Stimulated activated CD4-positive, alpha-beta T cell treated with anti-CD3 and anti-CD28 coated beads, Interleukin-12 subunit alpha, Interleukin-12 subunit beta, amount 100 ng/mL, for 24 hours (primary cell): ENCODE data around the gene LSAMP.

Source experiments
- DNase-seq, 2 experiments: peaks; one replicate each; pipeline ENCODE4 v3.0.0-alpha.2; 2020; ENCODE audit warnings: low read depth in 2 of 2

LSAMP gene

DNA sequence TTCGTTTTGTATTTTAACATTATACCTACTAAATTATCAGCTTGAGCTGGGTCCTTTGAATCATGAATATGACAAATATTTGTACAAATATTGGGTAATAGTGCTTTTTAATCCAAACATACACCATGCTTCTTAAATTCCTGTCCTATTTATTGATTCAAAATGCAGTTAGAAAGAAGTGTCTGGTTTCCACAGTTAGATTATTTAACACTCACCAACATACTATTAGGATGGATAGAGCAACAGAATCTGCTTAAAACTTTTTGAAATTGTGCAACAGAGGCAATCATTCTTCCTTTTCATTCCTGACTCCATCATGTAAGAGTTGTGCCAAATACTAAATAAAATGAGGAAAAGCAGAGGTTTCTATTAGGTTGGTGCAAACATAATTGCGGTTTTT lies 281.2 kb downstream of the LSAMP start:
- no peak for DNase-seq

GRCh38 chr3:116161575-116162525 lies 283.4 kb downstream of the LSAMP start:
- no peak for DNase-seq

- no peak for DNase-seq
These were observed 284.7 kb downstream of the LSAMP start for GRCh38 chr3:116160594-116160993.

DNA sequence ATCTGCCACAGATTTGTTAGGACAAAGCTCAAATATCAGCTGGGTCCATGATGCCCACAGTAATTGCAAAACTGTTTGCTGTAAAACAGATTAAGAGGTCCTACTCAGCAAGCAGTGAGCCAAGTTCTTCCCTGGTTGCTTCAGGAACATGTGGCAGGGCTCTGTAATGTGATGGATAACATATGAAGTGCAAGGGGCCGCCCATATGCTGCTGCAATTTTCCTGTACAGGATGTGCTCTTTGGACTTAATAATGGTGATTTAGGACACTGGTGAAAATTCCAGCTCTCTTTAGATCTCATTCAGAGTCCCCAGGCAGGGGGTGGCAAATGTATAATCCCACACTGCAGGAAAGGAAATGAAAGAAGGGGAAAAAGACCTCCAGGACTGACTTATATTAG lies 289.4 kb downstream of the LSAMP start:
- DNase-seq: no peak

GRCh38 chr3:116154389-116154788 lies 290.9 kb downstream of the LSAMP start:
- DNase-seq: no peak

DNA sequence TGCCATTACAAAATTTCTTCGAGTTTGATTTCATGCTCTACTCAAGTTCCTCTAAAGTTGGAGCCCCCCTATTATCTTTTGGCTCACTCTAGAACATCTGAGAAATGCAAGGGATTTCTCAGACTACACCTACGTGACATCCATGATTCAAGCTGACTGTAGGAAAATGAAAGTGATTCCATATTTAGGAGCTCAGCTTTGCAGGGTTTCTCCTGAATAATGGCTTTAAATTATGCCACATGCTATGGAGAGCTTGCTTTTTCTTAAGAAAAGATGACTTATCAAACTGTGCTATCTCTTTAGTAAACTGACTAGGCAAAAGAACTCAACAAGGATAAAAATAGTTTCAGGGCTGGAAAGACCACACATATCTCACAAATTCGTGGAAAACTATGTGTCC lies 292.1 kb downstream of the LSAMP start:
- DNase-seq: no peak

GRCh38 chr3:116150655-116151167 lies 294.6 kb downstream of the LSAMP start:
- no peak for DNase-seq

DNA sequence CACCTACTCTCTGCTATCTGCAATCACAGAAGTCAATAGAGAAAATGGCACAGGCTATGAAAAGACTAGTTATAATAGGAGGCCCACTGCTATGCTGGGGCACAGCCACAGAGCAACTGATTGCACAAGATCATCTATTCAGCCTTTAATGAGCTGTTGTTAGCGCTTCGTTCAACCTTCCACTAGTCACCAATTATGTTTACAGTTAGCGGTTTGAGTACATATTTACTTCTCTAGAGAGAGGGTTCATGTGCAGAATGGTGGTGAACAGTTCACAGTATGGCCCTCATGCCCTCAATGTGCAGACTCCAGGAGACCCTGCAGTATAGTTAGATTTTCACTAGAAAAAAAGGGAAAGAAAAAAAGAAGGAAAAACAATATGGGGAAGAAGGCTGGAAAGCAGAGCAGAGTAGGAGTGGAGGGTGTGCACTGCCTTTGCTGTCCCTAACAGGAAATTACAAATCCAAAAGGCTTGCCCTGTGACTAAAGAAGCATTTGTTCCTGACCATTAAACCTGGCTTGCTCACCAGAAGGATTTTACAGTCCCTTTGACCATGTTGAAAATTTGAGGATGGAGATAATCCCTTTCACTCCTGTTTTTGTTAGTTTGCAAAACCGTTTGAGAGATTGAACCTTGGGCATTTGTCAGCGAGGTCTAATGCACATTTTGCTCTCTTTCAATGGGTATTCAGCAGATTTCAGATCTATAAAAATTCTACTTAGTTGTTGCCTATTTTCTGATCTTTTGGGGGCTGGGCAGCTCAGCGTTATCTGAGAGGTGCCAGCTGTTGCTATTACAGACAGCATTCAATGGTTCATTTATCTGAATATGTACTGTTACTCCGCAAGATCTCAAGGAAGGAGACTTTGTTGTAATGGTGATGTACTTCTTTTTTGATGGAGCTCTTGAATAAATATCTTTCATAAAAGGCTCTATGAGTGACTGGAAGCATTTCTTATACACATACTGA lies 296.1 kb downstream of the LSAMP start:
- no peak for DNase-seq

- no peak for DNase-seq
These were observed 299.7 kb downstream of the LSAMP start for GRCh38 chr3:116145613-116146012.

GRCh38 chr3:116141724-116142123 lies 303.6 kb downstream of the LSAMP start:
- DNase-seq: no peak

GRCh38 chr3:116140100-116140689 lies 305.1 kb downstream of the LSAMP start:
- no peak for DNase-seq

- DNase-seq: no peak
These were observed 305.6 kb downstream of the LSAMP start for GRCh38 chr3:116139641-116140040.

GRCh38 chr3:116135457-116136085 lies 309.7 kb downstream of the LSAMP start:
- DNase-seq: no peak

DNA sequence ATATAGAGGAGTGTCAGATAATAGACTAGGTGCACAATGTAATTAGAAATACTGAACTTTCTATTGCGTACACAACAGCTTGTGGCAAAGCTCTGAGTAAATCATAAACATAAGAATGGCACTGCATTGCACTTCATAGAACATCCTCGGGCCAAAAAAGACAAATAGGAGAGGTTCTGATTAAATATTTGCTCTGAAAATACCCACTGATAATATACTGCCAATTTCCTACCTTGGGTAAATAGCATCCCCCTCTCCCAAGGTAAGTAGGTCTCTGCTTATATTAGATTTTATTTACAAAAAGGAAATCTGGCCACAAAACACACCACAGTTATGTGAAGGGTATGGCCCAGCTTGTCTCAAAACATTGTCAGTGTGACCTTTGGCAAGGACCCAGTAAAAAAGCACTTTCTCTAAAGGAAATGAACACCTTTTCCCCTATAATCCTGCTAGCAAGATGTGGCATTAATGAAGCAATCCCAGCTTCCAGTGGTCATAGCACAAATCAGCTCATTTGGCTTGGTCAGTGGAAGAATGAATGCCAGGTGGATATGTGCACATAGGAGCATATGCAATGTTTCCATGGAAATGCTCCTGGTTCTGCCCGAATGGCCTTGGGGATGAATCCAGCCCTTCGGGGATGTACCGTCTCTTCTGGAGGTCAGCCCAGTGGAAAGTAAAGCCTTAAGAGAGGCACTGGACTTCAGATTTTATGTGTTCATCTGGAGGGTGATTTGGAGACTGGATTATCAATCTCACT lies 315.9 kb downstream of the LSAMP start:
- no peak for DNase-seq

- no peak for DNase-seq
These were observed 317.8 kb downstream of the LSAMP start for GRCh38 chr3:116127464-116127863.

GRCh38 chr3:116124166-116124565 lies 321.1 kb downstream of the LSAMP start:
- DNase-seq: no peak

DNA sequence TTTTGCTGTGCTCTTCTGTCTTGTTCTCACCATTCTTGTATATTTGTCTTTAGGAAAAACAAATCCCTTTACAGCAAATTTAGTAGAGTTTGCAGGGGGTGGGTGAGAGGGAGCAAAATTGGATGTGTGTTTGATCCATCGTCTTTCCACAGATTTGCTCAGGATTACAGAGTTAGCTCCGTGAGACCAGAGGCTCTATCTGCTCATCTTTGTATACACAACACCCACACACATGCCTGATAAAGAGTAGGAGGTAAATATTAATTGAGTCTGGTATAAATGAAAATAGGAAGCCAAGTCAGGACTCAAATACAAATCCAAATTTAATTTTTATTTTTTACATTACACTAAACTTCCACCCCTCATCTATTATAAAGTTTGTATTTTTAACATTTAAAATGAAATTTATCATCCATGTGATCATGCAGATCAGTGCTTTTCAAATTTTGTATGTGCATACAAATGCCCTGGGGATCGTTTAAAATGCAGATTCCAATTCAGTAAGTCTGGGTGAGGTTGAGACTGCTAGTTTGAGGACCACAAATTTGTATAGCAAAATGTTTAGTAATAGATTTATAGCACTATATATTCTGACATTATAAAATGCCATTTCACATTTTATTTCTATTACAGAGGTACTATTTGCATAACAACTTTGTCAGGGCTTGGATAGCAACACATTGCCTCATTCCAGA lies 326.7 kb downstream of the LSAMP start:
- no peak for DNase-seq

GRCh38 chr3:116114586-116114985 lies 330.7 kb downstream of the LSAMP start:
- no peak for DNase-seq

- DNase-seq: no peak
These were observed 332.6 kb downstream of the LSAMP start for GRCh38 chr3:116112696-116113095.

- DNase-seq: no peak
These were observed 333.5 kb downstream of the LSAMP start for GRCh38 chr3:116111765-116112164.
